ENCODE results near the gene MRPS15.

The MRPS15 gene

GRCh38 chr1:36476945-36477344 lies 12.8 kb upstream of the MRPS15 start:
- H3K9ac ChIP-seq (ENCODE audit: low read depth, low read length), result no peak overlapping the region
- H3K27me3 ChIP-seq (ENCODE audit: insufficient read depth, low read length, poor library complexity), result peaks cover 4% of the 10 kb centered on the region
- no peak overlapping the region for H3K27ac ChIP-seq (ENCODE audit: low read length)
- H3K9me3 ChIP-seq (ENCODE audit: insufficient read depth, low read length, severe bottlenecking), result no peaks in the 10 kb centered on the region
- no peaks in the 10 kb centered on the region for H3K4me1 ChIP-seq (ENCODE audit: insufficient read depth, low read length)
- no peaks in the 10 kb centered on the region for H3K79me2 ChIP-seq (ENCODE audit: insufficient read depth, low read length)
- no peak overlapping the region for H3K4me2 ChIP-seq (ENCODE audit: insufficient read depth, low read length)
- H3K36me3 ChIP-seq (ENCODE audit: insufficient read depth, low read length), result no peaks in the 10 kb centered on the region
- TF ChIP-seq EZH2 (IDR thresholded peaks at IDR 0.05; ENCODE audit: borderline replicate concordance, low read depth, low read length, severe bottlenecking) (no peak), CTCF (IDR thresholded peaks at IDR 0.05; ENCODE audit: borderline replicate concordance, extremely low read depth, low read length, poor library complexity, severe bottlenecking) (no peak)
- no peak overlapping the region for H3K4me3 ChIP-seq (ENCODE audit: low read depth in 1 of 2, low read length in 2 of 2)
- no peak overlapping the region for H2AFZ ChIP-seq (ENCODE audit: low read depth, low read length)
- ATAC-seq (ENCODE audit: insufficient read depth, low read depth) (no peak), DNase-seq (no peak)
- H4K20me1 ChIP-seq (ENCODE audit: insufficient read depth, low read length), result no peaks in the 10 kb centered on the region; the same call in 1 of the 2 replicates

- DNase-seq (no peak), ATAC-seq (ENCODE audit: insufficient read depth, low read depth) (no peak)
- Histone ChIP-seq H3K9ac (ENCODE audit: low read depth, low read length) (no peak overlapping the region), H3K27me3 (ENCODE audit: insufficient read depth, low read length, poor library complexity) (peaks cover 4% of the 10 kb centered on the region), H3K4me3 (ENCODE audit: low read depth in 1 of 2, low read length in 2 of 2) (no peak overlapping the region), H4K20me1 (ENCODE audit: insufficient read depth, low read length) (no peaks in the 10 kb centered on the region; the same call in 1 of the 2 replicates), H2AFZ (ENCODE audit: low read depth, low read length) (no peak overlapping the region), H3K79me2 (ENCODE audit: insufficient read depth, low read length) (no peaks in the 10 kb centered on the region), H3K9me3 (ENCODE audit: insufficient read depth, low read length, severe bottlenecking) (no peaks in the 10 kb centered on the region), H3K4me1 (ENCODE audit: insufficient read depth, low read length) (no peaks in the 10 kb centered on the region), H3K4me2 (ENCODE audit: insufficient read depth, low read length) (no peak overlapping the region), H3K27ac (ENCODE audit: low read length) (no peak overlapping the region), H3K36me3 (ENCODE audit: insufficient read depth, low read length) (no peaks in the 10 kb centered on the region)
- TF ChIP-seq CTCF (IDR thresholded peaks at IDR 0.05; ENCODE audit: borderline replicate concordance, extremely low read depth, low read length, poor library complexity, severe bottlenecking) (no peak), EZH2 (IDR thresholded peaks at IDR 0.05; ENCODE audit: borderline replicate concordance, low read depth, low read length, severe bottlenecking) (no peak)
Measured at GRCh38 chr1:36475910-36476604, 11.9 kb upstream of the MRPS15 start.

- DNase-seq (no peak), ATAC-seq (ENCODE audit: insufficient read depth, low read depth) (no peak)
- no peak for TF ChIP-seq EZH2 (IDR thresholded peaks at IDR 0.05; ENCODE audit: borderline replicate concordance, low read depth, low read length, severe bottlenecking)
- no peak for TF ChIP-seq CTCF (IDR thresholded peaks at IDR 0.05; ENCODE audit: borderline replicate concordance, extremely low read depth, low read length, poor library complexity, severe bottlenecking)
- Histone ChIP-seq H3K9ac (ENCODE audit: low read depth, low read length) (no peak overlapping the region), H3K79me2 (ENCODE audit: insufficient read depth, low read length) (no peaks in the 10 kb centered on the region), H3K9me3 (ENCODE audit: insufficient read depth, low read length, severe bottlenecking) (no peaks in the 10 kb centered on the region), H3K4me2 (ENCODE audit: insufficient read depth, low read length) (no peak overlapping the region), H4K20me1 (ENCODE audit: insufficient read depth, low read length) (no peaks in the 10 kb centered on the region; the same call in 1 of the 2 replicates), H3K4me1 (ENCODE audit: insufficient read depth, low read length) (no peaks in the 10 kb centered on the region), H2AFZ (ENCODE audit: low read depth, low read length) (no peak overlapping the region), H3K27me3 (ENCODE audit: insufficient read depth, low read length, poor library complexity) (peaks cover 2% of the 10 kb centered on the region), H3K27ac (ENCODE audit: low read length) (no peak overlapping the region), H3K36me3 (ENCODE audit: insufficient read depth, low read length) (no peaks in the 10 kb centered on the region), H3K4me3 (ENCODE audit: low read depth in 1 of 2, low read length in 2 of 2) (no peak overlapping the region)
Measured at GRCh38 chr1:36475341-36475740, 11.2 kb upstream of the MRPS15 start.

Measured in DND-41 (cell line).